Panc1 (cell line): ENCODE results near the gene FLRT1.

Experiments used
- POLR2AphosphoS5 ChIP-seq: IDR thresholded peaks from 2 replicates; pipeline ENCODE4 v1.6.1; 2012; ENCODE audit warnings: mild to moderate bottlenecking, low read depth, low read length, moderate library complexity
- SIN3A ChIP-seq: IDR thresholded peaks from 2 replicates; pipeline ENCODE4 v1.6.1; 2012; ENCODE audit warnings: low read depth, mild to moderate bottlenecking, low read length, moderate library complexity, borderline replicate concordance; ENCODE audit not compliant: insufficient read depth
- TF ChIP-seq, protein P1 (sequence below): fragments of 450-650 bp; IDR thresholded peaks from 2 replicates; pipeline ENCODE4 v1.5.1; 2017; ENCODE audit warnings: mild to moderate bottlenecking

DNA sequence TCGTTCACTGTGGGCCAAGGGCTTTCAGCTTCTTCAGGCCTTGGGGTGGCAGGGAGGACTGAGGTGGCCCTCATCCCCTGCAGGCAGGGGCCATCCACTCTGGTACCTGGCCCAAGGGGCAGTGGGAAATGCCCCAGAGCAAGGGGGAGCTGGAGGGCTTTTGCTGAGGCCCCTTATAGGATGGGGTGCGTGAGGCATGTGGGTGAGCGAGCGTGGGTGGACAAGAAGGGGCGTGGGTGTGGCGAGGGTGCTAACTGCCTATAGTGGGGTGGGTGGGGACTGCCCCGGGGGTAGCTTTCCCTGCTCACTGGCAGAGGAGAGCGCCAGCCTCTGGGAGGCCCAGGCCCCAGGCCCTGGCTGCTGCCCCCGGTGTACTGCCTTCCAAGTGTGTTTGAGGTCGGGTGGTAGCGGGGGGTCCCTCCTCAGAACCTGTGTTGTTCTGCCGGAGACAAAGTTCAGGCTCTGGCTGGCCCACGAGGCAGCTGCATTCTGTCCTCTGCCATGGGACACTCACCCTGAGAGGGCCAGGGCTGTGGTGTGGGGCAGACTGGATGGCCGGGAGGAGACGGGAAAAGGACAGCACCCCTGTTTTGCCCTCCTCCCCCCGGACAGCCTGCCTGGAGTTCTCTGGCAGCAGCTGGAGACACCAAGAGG is 3.4 kb downstream of the FLRT1 start:
- TF ChIP-seq, protein P1, sequence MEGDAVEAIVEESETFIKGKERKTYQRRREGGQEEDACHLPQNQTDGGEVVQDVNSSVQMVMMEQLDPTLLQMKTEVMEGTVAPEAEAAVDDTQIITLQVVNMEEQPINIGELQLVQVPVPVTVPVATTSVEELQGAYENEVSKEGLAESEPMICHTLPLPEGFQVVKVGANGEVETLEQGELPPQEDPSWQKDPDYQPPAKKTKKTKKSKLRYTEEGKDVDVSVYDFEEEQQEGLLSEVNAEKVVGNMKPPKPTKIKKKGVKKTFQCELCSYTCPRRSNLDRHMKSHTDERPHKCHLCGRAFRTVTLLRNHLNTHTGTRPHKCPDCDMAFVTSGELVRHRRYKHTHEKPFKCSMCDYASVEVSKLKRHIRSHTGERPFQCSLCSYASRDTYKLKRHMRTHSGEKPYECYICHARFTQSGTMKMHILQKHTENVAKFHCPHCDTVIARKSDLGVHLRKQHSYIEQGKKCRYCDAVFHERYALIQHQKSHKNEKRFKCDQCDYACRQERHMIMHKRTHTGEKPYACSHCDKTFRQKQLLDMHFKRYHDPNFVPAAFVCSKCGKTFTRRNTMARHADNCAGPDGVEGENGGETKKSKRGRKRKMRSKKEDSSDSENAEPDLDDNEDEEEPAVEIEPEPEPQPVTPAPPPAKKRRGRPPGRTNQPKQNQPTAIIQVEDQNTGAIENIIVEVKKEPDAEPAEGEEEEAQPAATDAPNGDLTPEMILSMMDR, result no peak
- TF ChIP-seq POLR2AphosphoS5 (no peak), SIN3A (no peak)
